Measurements from ENCODE around the gene SLF2.

SLF2 gene

DNA sequence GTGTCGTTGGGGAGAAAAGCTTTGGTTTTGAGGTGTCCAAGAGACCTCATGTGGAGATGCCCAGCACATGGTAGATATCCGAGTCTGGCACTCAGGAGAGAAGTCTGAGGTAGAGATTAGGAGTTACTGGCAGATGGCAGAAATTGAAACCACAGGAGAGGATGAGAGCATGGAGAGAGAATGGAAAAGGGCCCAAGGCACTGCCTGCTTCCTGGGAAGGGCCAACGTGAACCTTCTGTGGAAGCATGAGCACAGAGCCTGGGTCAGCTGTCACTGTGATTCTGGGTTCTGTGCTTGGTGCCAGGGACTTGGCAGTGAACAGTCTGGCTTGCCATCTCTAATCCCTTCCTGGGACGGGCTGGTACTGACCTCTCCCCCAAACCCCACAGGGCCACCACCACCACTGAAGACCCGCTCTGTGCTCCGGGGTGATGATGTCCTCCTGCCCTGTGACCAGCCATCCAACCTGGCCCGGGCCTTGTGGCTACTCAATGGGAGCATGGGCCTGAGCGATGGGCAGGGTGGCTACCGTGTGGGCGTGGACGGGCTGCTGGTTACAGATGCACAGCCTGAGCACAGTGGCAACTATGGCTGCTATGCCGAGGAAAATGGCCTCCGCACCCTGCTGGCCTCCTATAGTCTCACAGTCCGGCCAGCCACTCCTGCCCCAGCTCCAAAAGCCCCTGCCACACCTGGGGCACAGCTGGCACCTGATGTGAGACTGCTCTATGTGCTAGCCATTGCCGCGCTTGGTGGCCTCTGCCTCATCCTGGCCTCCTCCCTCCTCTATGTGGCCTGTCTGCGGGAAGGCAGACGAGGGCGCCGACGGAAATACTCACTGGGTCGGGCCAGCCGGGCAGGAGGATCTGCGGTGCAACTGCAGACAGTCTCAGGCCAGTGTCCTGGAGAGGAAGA, 70.4 kb downstream of the SLF2 start:
- no peak for DNase-seq

DNA sequence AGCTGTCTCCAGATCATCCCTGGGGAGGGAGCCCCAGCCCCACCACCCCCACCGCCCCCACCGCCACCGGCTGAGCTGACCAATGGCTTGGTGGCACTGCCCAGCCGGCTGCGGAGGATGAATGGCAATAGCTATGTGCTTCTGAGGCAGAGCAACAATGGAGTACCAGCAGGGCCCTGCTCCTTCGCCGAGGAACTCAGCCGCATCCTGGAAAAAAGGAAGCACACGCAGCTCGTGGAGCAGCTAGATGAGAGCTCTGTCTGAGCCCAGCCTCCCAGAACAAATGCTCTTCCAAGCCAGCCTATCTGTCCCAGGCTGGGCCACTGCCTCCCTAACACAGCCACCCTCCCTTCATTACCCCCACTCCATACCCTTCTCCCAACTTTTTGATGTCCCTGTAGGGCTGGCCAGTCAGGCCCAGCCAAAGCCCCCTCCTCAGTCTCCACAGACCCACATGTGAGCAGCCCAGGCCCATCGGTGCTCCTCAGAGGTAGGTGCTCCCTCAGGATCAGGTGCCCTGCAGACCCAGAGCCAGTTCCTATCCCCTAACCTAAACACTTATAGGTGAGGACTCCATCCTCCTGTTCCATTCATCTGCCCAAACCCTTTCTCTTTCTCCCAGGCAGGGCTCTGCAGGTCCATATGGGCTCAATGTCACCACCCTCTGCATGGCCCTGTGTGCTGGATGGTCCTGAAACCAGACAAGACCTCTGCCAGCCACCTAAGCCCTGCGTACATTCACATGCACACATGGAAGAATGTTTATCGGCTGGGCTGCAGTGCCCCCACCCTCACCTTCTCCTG, 71.3 kb downstream of the SLF2 start:
- DNase-seq: no peak

DNA sequence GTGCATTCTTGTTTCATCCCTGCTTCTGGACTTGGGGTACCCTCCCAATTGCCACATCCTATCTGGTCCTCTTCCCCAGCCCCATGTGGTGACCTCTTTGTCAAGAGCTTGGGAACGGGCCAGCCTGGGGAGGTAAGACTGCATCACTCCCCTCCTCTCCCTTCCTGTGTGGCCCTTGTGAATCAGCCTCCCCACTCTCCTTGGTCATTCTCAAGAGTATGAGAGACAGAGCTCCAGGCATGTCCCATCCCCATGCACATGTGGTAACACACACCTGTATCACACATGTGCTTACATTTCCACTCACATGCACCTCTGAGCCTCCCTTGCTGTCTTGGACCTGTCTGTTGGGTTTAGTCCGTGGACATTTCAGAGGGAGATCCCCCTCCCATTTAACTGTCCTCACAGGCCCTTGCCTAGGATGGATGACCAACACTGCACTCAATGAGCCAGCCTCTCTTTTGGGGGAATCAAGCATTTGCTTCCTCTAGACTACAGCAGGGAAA, 72.0 kb downstream of the SLF2 start:
- no peak for DNase-seq

- no peak for DNase-seq
Observed at GRCh38 chr10:100985336-100985735, 72.6 kb downstream of the SLF2 start.

DNA sequence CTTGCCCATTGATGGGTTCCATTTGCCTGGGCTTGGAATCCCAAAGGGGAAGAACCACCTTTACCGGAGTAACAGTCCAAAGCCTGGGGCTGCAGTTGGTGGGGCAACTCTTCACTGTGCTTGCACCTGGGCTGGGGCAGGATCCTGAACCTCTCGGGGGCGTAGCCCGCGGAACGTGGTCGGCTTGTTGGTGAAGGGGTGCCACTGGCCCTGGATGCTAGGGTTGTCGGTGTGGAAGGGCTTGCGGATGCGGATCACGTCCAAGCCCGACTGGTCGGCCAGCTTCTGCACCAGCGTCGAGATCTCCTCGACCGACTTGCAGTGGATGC, 73.8 kb downstream of the SLF2 start:
- no peak for DNase-seq

- DNase-seq: peak; percentile 91
Observed at GRCh38 chr10:100986952-100987684, 74.4 kb downstream of the SLF2 start, which contains the start of the genes MRPL43 and TWNK. MRPL43 (minus strand) TSS chr10:100987497; CDS start chr10:100987443, 54 bp downstream. TWNK (plus strand) TSS chr10:100987543; CDS start chr10:100988211, 668 bp downstream.

- DNase-seq: no peak
Observed at GRCh38 chr10:100987685-100988049, 74.9 kb downstream of the SLF2 start.

- DNase-seq: no peak
Observed at GRCh38 chr10:100988166-100988565, 75.4 kb downstream of the SLF2 start.

DNA sequence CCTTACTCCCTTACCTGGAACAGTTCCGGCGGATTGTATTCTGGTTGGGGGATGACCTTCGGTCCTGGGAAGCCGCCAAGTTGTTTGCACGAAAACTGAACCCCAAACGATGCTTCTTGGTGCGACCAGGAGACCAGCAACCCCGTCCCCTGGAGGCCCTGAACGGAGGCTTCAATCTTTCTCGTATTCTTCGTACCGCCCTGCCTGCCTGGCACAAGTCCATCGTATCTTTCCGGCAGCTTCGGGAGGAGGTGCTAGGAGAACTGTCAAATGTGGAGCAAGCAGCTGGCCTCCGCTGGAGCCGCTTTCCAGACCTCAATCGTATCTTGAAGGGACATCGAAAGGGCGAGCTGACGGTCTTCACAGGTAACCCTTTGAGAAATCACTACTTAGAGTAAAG, 76.3 kb downstream of the SLF2 start:
- no peak for DNase-seq

GRCh38 chr10:100993986-100994708, 81.4 kb downstream of the SLF2 start:
- DNase-seq: no peak

DNA sequence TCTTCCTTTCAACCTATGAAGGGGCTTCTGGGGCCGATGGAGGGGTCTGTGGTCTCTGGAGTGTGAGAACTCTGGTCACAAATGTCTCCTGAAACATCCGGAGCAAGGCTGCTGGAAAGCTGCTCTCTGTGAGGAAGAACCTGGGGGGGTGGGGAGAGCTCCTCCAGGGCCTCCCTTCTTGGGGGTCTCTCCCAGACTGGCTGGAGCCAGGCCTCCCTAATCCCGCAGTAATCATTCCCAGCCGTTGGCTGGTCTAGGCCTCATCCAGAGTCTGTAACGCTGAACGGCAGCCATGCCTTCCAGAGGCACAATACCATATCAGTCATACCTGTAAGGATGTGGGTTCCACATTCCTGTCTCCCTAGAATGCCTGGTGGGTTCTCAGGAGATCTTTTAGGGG, 82.4 kb downstream of the SLF2 start:
- no peak for DNase-seq

GRCh38 chr10:100996678-100997359, 84.1 kb downstream of the SLF2 start:
- DNase-seq: peak; percentile 50

GRCh38 chr10:100997360-100998182, 84.8 kb downstream of the SLF2 start:
- DNase-seq: peak; percentile 81

GRCh38 chr10:100998183-100998990, 85.6 kb downstream of the SLF2 start:
- peak; percentile 76 for DNase-seq

GRCh38 chr10:100998991-100999741, 86.4 kb downstream of the SLF2 start:
- DNase-seq: peak; percentile 85

DNA sequence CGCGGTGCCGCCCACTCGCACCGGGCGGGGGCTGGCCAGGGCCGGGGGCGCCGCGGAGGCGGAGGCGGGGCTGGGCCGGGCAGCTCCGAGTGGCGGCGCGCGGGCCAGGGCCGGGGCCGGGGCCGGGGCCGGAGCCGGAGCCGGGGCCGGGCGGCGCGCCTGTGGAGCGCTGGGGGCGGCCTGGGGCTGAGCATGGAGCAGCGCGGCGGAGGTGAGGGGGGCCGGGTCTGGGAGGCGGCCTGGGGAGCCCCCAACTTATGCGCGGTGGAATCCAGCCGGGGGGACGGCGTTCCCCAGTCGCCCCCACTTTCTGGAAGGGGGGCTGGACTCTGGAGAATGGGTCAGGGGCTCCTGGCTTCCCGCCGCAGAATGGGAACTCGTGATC, 87.0 kb downstream of the SLF2 start, which contains the start of gene LZTS2:
Gene LZTS2, plus strand, starts transcription at position 67 of the 385 bp plus-strand sequence. CDS start 2,731 bp downstream, outside the sequence.
- no peak for DNase-seq

DNA sequence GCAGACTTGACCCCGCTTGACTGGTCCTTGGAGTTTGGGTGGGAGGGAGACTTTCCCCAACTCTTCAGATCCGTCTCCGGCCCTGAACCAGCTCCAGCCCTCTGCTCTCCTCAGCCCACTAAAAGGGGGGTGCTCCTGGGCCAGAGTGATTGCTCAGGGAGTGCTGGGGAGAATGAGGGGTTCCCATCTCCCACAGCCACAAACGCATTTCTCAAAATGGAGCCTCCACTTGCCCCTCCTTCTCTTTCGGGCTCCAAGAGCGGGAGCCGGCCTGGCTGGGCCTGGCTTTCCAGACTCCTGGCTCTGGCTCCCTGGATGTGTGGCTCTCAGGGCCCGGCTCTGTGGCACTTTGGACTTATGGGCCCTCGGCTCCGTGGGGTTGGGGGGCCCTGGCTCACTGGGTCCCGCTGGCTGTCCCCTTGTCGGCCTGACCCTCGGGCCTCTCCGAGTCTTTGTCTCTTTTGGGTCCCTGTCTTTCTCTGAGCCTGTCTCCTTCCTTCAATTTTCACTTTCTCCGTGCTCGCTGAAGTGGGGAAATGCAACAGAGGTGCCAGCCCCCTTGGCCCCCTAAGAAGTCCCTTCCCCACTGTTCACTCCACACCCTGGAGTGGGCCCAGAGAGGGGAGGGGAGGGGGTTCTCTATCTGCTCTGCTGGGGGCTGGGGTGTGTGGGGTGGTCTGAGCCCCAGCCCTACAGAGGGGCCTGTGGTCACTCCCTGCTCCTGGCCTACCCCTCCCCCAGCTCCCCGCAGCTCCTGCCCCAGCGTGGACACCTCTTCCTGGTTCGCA, 87.6 kb downstream of the SLF2 start:
- DNase-seq: no peak
